HepG2 (cell line): ENCODE data around the gene SLX4. TPM values are rescaled to one million over a fixed set of nuclear protein-coding genes. Genes with fewer than 3 reads are reported as not detected.
A peak's percentile ranks its signal among the peaks of the same experiment; 100 is the strongest.

Source experiments
- ERF ChIP-seq: IDR thresholded peaks from 2 replicates; pipeline ENCODE4 v1.6.1; 2018; ENCODE audit warnings: missing biosample characterization, missing genetic modification reagents
- ETS1 ChIP-seq: sonication (generic); formaldehyde crosslinking; IDR thresholded peaks from 2 replicates; pipeline ENCODE4 v1.4.0; 2020; ENCODE audit warnings: missing genetic modification reagents
- FOXJ3 ChIP-seq: sonication (generic); formaldehyde crosslinking; IDR thresholded peaks from 2 replicates; pipeline ENCODE4 v1.4.0; 2020; ENCODE audit warnings: missing genetic modification reagents, mild to moderate bottlenecking, borderline replicate concordance
- GTF3A ChIP-seq: sonication (generic); formaldehyde crosslinking; conservative IDR thresholded peaks from 2 replicates; pipeline ENCODE4 v1.4.0; 2020; ENCODE audit warnings: mild to moderate bottlenecking, missing genetic modification reagents
- HCFC1 ChIP-seq: fragments of 150-350 bp; IDR thresholded peaks from 2 replicates; pipeline ENCODE4 v1.6.1; 2014; ENCODE audit warnings: low read depth, low read length
- KDM4B ChIP-seq: sonication (generic); formaldehyde crosslinking; IDR thresholded peaks from 2 replicates; pipeline ENCODE4 v1.4.0; 2020; ENCODE audit warnings: missing genetic modification reagents
- MIER2 ChIP-seq: IDR thresholded peaks from 2 replicates; pipeline ENCODE4 v1.6.1; 2016; ENCODE audit warnings: missing biosample characterization, missing genetic modification reagents
- NCOA1 ChIP-seq: sonication (generic); formaldehyde crosslinking; IDR thresholded peaks from 2 replicates; pipeline ENCODE4 v1.9.0; 2021; ENCODE audit warnings: missing genetic modification reagents
- PBX3 ChIP-seq: sonication (generic); formaldehyde crosslinking; IDR thresholded peaks from 2 replicates; pipeline ENCODE4 v1.8.1; 2023; ENCODE audit warnings: missing genetic modification reagents, inconsistent platforms, borderline replicate concordance
- POGZ ChIP-seq: sonication (generic); formaldehyde crosslinking; IDR thresholded peaks from 2 replicates; pipeline ENCODE4 v1.4.0; 2020; ENCODE audit warnings: mild to moderate bottlenecking, missing genetic modification reagents
- RCOR2 ChIP-seq: IDR thresholded peaks from 2 replicates; pipeline ENCODE4 v1.6.1; 2016; ENCODE audit warnings: missing biosample characterization, missing genetic modification reagents
- RNF2 ChIP-seq: fragments of 450-650 bp; conservative IDR thresholded peaks from 2 replicates; pipeline ENCODE4 v1.6.1; 2016; ENCODE audit warnings: low read depth
- RORA ChIP-seq: sonication (generic); formaldehyde crosslinking; IDR thresholded peaks from 2 replicates; pipeline ENCODE4 v1.5.0; 2020; ENCODE audit warnings: mild to moderate bottlenecking, missing genetic modification reagents, moderate library complexity
- SAFB2 ChIP-seq: sonication (generic); formaldehyde crosslinking; IDR thresholded peaks from 2 replicates; pipeline ENCODE4 v1.5.1; 2020; ENCODE audit warnings: missing genetic modification reagents, low read depth, mild to moderate bottlenecking, borderline replicate concordance
- ZKSCAN1 ChIP-seq: fragments of 150-350 bp; IDR thresholded peaks from 2 replicates; pipeline ENCODE4 v1.6.1; 2014; ENCODE audit warnings: low read length
- ZNF292 ChIP-seq: sonication (generic); formaldehyde crosslinking; IDR thresholded peaks from 2 replicates; pipeline ENCODE4 v1.8.1; 2022; ENCODE audit warnings: mild to moderate bottlenecking, low read depth, missing genetic modification reagents, borderline replicate concordance
- ZNF296 ChIP-seq: sonication (generic); formaldehyde crosslinking; conservative IDR thresholded peaks from 2 replicates; pipeline ENCODE4 v1.5.0; 2020; ENCODE audit warnings: mild to moderate bottlenecking, missing genetic modification reagents
- ZNF468 ChIP-seq: sonication (generic); formaldehyde crosslinking; IDR thresholded peaks from 2 replicates; pipeline ENCODE4 v1.8.0; 2022; ENCODE audit warnings: mild to moderate bottlenecking, moderate library complexity, missing genetic modification reagents
- ZNF496 ChIP-seq: sonication (generic); formaldehyde crosslinking; IDR thresholded peaks from 2 replicates; pipeline ENCODE4 v1.8.1; 2023; ENCODE audit warnings: mild to moderate bottlenecking, moderate library complexity, missing genetic modification reagents; ENCODE audit not compliant: insufficient replicate concordance
- ZNF781 ChIP-seq: sonication (generic); formaldehyde crosslinking; IDR thresholded peaks from 2 replicates; pipeline ENCODE4 v1.5.1; 2020; ENCODE audit warnings: borderline replicate concordance, mild to moderate bottlenecking, missing genetic modification reagents; ENCODE audit errors: not compliant biosample characterization
- ZNF782 ChIP-seq: sonication (generic); formaldehyde crosslinking; IDR thresholded peaks from 2 replicates; pipeline ENCODE4 v1.4.0; 2020; ENCODE audit warnings: missing genetic modification reagents, mild to moderate bottlenecking, borderline replicate concordance
- ZNF839 ChIP-seq: sonication (generic); formaldehyde crosslinking; IDR thresholded peaks from 2 replicates; pipeline ENCODE4 v1.4.0; 2020; ENCODE audit warnings: missing genetic modification reagents, mild to moderate bottlenecking, borderline replicate concordance
- polyA plus RNA-seq, 8 experiments: library from polyadenylated mRNA; depleted of rRNA in 3 of 8; stranded (reverse) in 7 of 8; unstranded in 1 of 8; fragments of >200 nt; fragmentation: Illumina TruSeq in 4 of 8; extraction: Trizol in 4 of 8; gene quantifications; 2 replicates each; pipeline versions ENCODE4 v1.2.1 to v1.2.3, GENCODE V29; 2011 to 2016; ENCODE audit warnings: low read depth in 4 of 8, missing spikeins in 1 of 8, mixed read lengths in 1 of 8; ENCODE audit not compliant: insufficient read depth in 1 of 8
- total RNA-seq, 5 experiments: library from RNA; depleted of rRNA; stranded (reverse); fragments of >200 nt; fragmentation: Illumina TruSeq; extraction: Trizol; gene quantifications; 2 replicates each; pipeline ENCODE4 v1.2.3, GENCODE V29; 2016; ENCODE audit warnings: low read depth in 1 of 5
- TF ChIP-seq, protein P1 (sequence below): sonication (generic); formaldehyde crosslinking; IDR thresholded peaks from 2 replicates; pipeline ENCODE4 v1.5.1; 2020; ENCODE audit warnings: missing genetic modification reagents, mild to moderate bottlenecking, borderline replicate concordance
- TF ChIP-seq, protein P2 (sequence below): sonication (generic); formaldehyde crosslinking; IDR thresholded peaks from 2 replicates; pipeline ENCODE4 v1.8.1; 2023; ENCODE audit warnings: mild to moderate bottlenecking, missing genetic modification reagents
- TF ChIP-seq, protein P3 (sequence below): sonication (generic); formaldehyde crosslinking; IDR thresholded peaks from 2 replicates; pipeline ENCODE4 v1.4.0; 2020; ENCODE audit warnings: mild to moderate bottlenecking, missing genetic modification reagents

The SLX4 gene
- total and polyA plus RNA-seq, 2 of the 13 experiments (the other 11 are each of a cell fraction or from before 2014, with no cell fraction given): 1.1 to 3.6 TPM

- no peak for TF ChIP-seq POGZ (CRISPR knock-in tag)
- TF ChIP-seq HCFC1: no peak
- no peak for TF ChIP-seq ZNF292 (CRISPR knock-in tag)
- TF ChIP-seq PBX3 (CRISPR knock-in tag): no peak
- TF ChIP-seq ERF: no peak
- TF ChIP-seq, protein P1, sequence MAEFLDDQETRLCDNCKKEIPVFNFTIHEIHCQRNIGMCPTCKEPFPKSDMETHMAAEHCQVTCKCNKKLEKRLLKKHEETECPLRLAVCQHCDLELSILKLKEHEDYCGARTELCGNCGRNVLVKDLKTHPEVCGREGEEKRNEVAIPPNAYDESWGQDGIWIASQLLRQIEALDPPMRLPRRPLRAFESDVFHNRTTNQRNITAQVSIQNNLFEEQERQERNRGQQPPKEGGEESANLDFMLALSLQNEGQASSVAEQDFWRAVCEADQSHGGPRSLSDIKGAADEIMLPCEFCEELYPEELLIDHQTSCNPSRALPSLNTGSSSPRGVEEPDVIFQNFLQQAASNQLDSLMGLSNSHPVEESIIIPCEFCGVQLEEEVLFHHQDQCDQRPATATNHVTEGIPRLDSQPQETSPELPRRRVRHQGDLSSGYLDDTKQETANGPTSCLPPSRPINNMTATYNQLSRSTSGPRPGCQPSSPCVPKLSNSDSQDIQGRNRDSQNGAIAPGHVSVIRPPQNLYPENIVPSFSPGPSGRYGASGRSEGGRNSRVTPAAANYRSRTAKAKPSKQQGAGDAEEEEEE: no peak
- no peak for TF ChIP-seq SAFB2 (CRISPR knock-in tag)
- no peak for TF ChIP-seq RNF2
- no peak for TF ChIP-seq ZKSCAN1
- no peak for TF ChIP-seq ZNF468
- TF ChIP-seq ETS1: no peak
- TF ChIP-seq ZNF781: peak; percentile 30
- no peak for TF ChIP-seq ZNF496 (CRISPR knock-in tag)
- TF ChIP-seq ZNF296 (CRISPR knock-in tag): no peak
- TF ChIP-seq ZNF839 (CRISPR knock-in tag): no peak
- TF ChIP-seq ZNF782 (CRISPR knock-in tag): no peak
- TF ChIP-seq RORA (CRISPR knock-in tag): no peak
- no peak for TF ChIP-seq GTF3A (CRISPR knock-in tag)
- 0 out of 2 replicates have a peak, but pooled peaks have one; percentile 26 for TF ChIP-seq FOXJ3 (CRISPR knock-in tag)
- TF ChIP-seq KDM4B (CRISPR knock-in tag): no peak
- TF ChIP-seq, protein P2, sequence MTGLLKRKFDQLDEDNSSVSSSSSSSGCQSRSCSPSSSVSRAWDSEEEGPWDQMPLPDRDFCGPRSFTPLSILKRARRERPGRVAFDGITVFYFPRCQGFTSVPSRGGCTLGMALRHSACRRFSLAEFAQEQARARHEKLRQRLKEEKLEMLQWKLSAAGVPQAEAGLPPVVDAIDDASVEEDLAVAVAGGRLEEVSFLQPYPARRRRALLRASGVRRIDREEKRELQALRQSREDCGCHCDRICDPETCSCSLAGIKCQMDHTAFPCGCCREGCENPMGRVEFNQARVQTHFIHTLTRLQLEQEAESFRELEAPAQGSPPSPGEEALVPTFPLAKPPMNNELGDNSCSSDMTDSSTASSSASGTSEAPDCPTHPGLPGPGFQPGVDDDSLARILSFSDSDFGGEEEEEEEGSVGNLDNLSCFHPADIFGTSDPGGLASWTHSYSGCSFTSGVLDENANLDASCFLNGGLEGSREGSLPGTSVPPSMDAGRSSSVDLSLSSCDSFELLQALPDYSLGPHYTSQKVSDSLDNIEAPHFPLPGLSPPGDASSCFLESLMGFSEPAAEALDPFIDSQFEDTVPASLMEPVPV: no peak
- TF ChIP-seq, protein P3, sequence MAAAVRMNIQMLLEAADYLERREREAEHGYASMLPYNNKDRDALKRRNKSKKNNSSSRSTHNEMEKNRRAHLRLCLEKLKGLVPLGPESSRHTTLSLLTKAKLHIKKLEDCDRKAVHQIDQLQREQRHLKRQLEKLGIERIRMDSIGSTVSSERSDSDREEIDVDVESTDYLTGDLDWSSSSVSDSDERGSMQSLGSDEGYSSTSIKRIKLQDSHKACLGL (CRISPR knock-in tag): no peak
- TF ChIP-seq MIER2 (CRISPR knock-in tag): no peak
- TF ChIP-seq NCOA1 (CRISPR knock-in tag): no peak
- TF ChIP-seq RCOR2: no peak
These were observed 1.3 kb downstream of the SLX4 start (continued) for GRCh38 chr16:3609895-3610697.
